Activated CD4-positive, CD25-positive, alpha-beta regulatory T cell treated with anti-CD3 and anti-CD28 coated beads, Interleukin-2, amount 50 U/mL, for 72 hours (primary cell): ENCODE measurements around the gene KRT12.
A peak's percentile ranks its signal among the peaks of the same experiment; 100 is the strongest.

Experiments
- DNase-seq: peaks from one replicate; pipeline ENCODE4 v3.0.0; 2021

The KRT12 gene

GRCh38 chr17:40866838-40867237, at the start of gene KRT12:
Gene KRT12 (minus strand): TSS chr17:40867223. CDS start chr17:40867186, 37 bp downstream.
- DNase-seq: no peak

GRCh38 chr17:40916366-40916765, 49.3 kb upstream of the KRT12 start:
- no peak for DNase-seq

- DNase-seq: no peak
Measured at GRCh38 chr17:40915721-40916256, 48.8 kb upstream of the KRT12 start.

GRCh38 chr17:40915199-40915661, 48.2 kb upstream of the KRT12 start:
- no peak for DNase-seq

GRCh38 chr17:40914075-40914855, 47.2 kb upstream of the KRT12 start:
- no peak for DNase-seq

- no peak for DNase-seq
Measured at GRCh38 chr17:40912486-40913210, 45.6 kb upstream of the KRT12 start.

- no peak for DNase-seq
Measured at GRCh38 chr17:40910441-40910841, 43.4 kb upstream of the KRT12 start.

- no peak for DNase-seq
Measured at GRCh38 chr17:40909755-40910154, 42.7 kb upstream of the KRT12 start.

GRCh38 chr17:40909351-40909750, 42.3 kb upstream of the KRT12 start:
- DNase-seq: peak; percentile 39

GRCh38 chr17:40906613-40907012, 39.6 kb upstream of the KRT12 start:
- no peak for DNase-seq

GRCh38 chr17:40905370-40905769, 38.3 kb upstream of the KRT12 start:
- DNase-seq: no peak

GRCh38 chr17:40903129-40903847, 36.3 kb upstream of the KRT12 start:
- no peak for DNase-seq

- no peak for DNase-seq
Measured at GRCh38 chr17:40902498-40902897, 35.5 kb upstream of the KRT12 start.

- no peak for DNase-seq
Measured at GRCh38 chr17:40901981-40902474, 35.0 kb upstream of the KRT12 start.

- no peak for DNase-seq
Measured at GRCh38 chr17:40900809-40901356, 33.9 kb upstream of the KRT12 start.

- DNase-seq: no peak
Measured at GRCh38 chr17:40896916-40897455, 30.0 kb upstream of the KRT12 start.

- no peak for DNase-seq
Measured at GRCh38 chr17:40895106-40895730, 28.2 kb upstream of the KRT12 start.

GRCh38 chr17:40888196-40888720, 21.2 kb upstream of the KRT12 start:
- no peak for DNase-seq

- no peak for DNase-seq
Measured at GRCh38 chr17:40886090-40886489, 19.1 kb upstream of the KRT12 start.

GRCh38 chr17:40884708-40885512, 17.9 kb upstream of the KRT12 start, which contains the start of gene KRT20:
Gene KRT20 (minus strand): TSS chr17:40885242. CDS start chr17:40885185, 57 bp downstream.
- no peak for DNase-seq
